Right lung (tissue), 5 donors: ENCODE results near the gene NBAS. TPM values are rescaled to one million over a fixed set of nuclear protein-coding genes. Genes with fewer than 3 reads are reported as not detected.
"Not testable (repeated sequence)": the region's sequence is repeated elsewhere in the genome, so short reads cannot be mapped to it uniquely, and the experiment has no call there.

ENCODE experiments used
- DNase-seq, 2 donors: peaks; one replicate each; pipeline ENCODE4 v3.0.0-alpha.2; 2013
- polyA plus RNA-seq, 5 donors: library from polyadenylated mRNA; unstranded; fragments of 120-200 nt; gene quantifications; one replicate each; pipeline versions ENCODE4 v1.2.1 to v1.2.3, GENCODE V29; 2013; ENCODE audit warnings: inconsistent platforms in 1 of 5, low replicate concordance in 1 of 5; ENCODE audit not compliant: insufficient read length in 5 of 5, insufficient read depth in 1 of 5

Gene NBAS
- polyA plus RNA-seq, 5 donors: 42.6 to 50.2 (median 45.6) TPM

DNA sequence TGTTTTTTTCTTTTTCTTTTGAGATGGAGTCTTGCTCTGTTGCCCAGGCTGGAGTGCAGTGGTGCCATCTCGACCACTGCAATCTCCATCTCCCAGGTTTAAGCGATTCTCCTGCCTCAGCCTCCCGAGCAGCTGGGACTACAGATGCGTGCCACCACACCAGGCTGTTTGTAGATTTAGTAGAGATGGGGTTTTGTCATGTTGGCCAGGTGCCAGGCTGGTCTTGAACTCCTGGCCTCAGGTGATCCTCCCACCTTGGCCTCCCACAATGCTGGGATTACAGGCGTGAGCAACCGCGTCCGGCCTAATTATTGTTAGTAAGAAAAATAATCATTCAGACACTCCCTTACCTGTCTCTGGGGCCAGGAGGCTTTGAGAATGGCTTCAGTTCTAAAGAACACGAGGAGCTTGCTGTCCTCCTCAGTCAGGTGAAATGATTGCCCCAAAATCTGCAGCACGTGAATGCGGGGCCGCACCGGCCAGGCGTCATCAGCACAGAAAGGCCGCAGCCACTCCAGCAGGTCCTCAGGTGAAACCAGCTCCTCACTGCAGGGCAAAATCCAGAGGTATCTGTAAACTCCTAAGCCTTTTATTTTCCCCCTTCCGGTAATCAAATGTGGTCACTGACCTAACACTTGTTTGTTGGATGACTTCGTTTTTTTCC, 342.6 kb downstream of the NBAS start:
- no peak for DNase-seq

DNA sequence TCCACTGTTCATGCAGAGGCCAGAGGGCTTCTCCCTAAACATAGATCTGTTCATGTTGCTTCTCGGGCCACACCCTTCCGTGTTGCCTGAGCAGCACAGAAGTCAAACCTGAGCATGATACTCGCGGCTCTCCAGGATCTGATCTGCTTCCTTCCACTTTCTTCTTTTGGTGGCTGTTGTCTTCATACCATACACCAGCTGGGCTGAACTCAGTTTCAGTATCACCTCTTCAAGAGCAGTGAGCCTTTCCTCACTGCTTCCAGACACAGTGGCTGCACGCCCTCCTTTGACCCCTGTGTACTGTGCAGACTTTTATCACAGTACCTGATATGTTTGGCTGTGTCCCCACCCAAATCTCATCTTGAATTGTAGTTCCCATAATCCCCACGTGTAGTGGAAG, 348.9 kb downstream of the NBAS start:
- DNase-seq: no peak

DNA sequence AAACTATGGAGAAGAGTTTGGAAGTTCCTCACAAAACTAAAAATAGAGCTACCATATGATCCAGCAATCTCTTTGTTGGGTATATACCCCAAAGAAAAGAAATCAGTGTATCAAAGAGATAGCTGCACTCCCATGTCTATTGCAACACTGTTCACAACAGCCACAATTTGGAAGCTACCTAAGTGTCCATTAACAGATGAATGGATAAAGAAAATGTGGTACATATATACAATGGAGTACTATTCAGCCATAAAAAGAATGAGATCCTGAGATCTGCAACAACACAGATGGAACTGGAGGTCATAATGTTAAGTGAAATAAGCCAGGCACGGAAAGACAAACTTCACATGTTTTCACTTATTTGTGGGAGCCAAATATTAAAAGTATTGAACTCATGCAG, 350.6 kb downstream of the NBAS start:
- DNase-seq: not testable (repeated sequence)

DNA sequence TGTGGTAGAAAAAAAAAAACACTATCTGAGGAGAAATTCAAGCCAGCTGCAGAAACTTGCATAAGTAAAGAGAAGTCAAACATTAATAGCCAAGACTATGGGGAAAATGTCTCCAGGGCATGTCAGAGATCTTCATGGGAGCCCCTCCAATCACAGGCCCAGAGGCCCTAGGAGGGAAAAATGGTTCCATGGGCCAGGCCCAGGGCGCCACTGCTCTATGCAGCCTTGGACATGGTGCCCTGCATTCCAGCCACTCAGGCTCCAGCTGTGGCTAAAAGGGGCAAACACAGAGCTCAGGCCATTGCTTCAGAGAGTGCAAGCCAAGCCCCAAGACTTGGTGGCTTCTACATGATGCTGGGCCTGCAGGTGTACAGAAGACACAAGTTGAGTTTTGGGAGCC, 354.7 kb downstream of the NBAS start:
- DNase-seq: no peak

DNA sequence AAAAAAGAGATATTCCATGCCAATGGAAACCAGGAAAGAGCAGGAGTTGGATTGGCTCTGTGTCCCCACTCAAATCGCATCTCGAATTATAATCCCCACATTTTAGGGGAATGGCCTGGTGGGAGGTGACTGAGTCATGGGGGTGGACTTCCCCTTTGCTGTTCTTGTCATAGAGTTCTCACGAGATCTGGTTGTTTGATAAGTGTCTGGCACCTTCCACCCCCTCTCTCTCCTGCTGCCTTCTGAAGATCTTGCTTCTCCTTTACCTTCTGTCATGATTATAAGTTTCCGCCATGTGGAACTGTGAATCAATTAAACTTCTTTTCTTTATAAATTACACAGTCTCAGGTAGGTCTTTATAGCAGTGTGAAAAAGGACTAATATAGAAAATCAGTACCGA, 355.6 kb downstream of the NBAS start:
- DNase-seq: no peak

DNA sequence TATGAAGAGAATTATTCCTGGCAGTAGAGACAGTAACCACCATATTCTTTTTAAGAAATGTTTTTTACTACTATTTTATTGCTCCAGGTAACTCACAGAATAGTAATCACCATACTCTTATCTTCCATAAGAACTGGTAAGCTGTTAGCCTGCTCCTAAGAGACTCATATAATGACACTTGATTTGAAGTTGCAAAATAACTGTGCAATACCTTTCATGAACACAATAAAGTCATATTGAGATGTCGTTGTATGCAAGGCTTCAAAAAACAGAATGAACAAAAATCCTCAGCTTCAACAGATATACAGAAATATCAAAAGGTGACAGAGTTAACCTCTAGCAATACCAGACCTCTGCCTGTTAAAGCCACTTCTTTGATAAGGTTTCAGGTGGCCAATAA, 360.1 kb downstream of the NBAS start:
- DNase-seq: no peak

DNA sequence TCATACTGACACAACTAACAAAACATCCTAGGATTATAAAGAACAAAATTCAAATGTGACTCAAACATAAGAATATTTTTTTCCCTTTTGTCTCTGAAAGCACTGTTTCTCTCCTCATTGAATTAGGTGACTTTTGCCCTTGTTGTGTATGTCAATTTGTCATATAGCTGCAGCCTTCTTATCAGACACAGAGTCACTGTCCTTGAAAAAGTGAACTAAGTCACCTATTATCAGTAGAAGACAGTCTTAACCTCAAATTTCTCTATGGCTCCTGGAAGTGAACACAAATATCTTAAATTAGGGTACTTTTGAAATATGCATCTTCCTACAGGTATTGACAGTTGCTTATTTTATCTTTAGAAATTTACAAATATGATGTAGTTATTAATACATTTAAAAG, 360.6 kb downstream of the NBAS start:
- no peak for DNase-seq

DNA sequence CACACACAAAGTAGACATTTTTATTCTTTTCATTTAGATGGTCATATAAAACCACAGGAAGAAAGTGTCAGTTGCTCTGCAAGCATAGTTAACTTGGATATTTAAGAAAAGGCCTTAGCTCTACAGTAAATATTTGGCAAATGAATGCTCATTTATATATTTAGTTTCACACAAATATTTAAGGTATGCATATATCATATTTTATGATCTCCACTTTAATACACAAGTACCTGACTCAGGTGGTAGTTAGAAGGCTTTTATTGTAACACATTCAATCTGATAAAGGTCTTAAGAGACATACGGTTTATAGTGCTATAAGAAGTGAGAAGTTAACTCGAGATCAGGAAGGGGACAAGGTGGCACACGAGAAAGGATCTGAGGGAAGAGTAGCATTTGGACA, 363.1 kb downstream of the NBAS start:
- DNase-seq: no peak

DNA sequence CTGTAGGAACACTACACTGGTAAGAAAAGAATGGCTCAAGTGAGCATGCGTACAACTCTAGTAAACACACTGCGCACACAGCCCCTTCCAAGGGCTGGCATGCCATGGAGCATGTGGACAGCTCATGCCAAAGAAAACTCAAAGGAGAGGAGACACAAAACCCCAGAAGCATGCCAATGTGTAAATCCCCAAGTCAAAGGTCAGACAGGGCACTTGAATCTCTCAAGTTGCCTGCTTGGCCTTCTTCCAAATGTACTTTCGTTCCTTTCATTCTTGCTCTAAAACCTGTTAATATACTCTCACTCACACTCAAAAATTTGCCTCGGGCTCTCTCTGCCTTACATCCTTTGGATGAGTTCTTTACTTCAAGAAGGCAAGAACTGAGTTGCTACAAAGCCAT, 365.3 kb downstream of the NBAS start:
- peak in 1 of 2 donors; percentile 2 for DNase-seq

DNA sequence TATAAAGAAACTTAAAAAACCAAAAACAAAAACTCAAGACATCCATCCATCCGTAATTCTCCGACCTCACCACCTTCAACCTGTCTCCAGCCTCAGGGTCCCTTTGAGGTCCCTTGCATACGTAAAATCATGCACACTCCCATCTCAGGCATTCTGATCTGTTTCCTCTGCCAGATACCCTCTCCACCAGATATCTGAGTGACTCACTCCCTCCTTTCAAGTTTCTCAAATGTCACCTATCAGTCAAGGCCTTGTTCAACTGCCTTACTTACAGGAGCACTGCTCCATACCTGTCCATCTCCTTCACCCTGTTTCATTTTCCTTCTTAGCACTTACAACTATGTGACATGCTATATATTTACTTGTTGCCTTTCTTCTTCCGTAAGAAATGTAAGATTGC, 369.3 kb downstream of the NBAS start:
- DNase-seq: no peak

DNA sequence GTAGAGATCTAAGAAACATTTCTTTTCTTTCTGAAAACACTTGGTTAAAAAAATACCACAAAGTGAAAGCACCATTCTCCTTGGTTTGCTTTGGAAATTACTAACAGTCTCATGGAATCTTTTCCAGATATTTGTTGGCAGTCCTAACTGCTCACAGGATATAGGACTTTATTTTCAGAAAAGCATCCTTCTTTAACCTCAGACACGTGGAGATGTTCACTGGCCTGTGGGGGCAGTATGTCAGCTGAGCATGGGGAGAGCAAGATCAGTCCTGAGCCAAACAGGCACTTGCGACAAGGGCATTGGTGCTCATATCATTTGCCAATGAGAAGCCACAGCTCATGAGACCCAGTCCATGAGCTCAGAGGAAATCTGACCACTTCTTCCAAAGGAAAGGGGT, 371.9 kb downstream of the NBAS start:
- DNase-seq: no peak

DNA sequence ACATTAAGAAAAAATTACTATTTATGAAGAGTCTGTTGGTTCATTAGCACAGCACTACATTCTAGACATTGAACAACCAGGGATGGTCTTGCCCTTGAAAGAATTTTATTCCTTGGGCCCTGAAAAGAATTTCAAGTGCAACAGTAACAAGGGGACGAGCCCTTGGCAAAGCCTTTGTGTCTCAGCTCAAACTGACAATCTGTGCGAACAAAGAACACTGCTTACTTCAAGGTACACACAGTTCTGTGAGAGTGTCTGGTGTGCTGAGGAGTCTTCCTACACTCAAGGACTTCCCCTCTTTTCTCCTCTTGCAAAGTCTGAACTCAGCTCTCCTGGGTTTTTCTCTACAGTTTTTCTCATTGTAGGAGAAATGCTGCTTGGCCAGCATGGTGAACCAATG, 373.4 kb downstream of the NBAS start:
- no peak for DNase-seq

DNA sequence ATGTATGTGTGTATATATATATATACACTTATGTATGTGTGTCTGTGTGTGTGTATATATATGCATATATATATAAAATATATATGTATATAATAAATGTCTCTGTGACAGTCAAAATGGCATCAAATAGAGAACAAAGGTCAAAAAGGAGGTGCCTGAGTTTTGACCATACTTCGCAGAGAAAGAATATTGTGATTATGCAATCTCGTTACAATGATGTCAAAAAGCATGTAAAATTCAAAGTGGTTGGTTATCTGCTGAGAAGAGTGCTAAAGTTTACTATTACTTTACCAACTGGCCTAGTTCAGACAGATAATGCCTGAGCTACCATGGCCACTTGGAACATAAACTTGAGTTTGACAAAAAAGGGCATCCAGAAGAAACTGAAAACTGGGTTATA, 375.0 kb downstream of the NBAS start:
- no peak for DNase-seq

DNA sequence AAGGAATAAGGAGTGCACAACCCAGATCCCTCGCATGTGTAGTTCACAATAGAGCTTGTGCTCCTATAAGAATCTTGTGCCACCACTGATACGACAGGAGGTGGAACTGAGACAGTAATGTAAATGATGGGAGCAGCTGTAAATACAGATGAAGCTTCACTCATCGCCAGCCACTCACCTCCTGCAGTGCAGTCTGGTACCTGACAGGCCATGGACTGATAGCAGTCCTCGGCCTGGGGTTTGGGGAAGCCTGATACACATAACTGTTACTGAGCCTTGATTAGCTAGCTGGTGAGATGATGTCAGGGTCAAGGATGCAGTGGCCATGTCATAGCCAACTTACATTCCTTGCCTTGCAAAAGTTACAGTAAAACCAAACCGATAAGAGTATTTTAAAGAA, 376.6 kb downstream of the NBAS start:
- no peak for DNase-seq

DNA sequence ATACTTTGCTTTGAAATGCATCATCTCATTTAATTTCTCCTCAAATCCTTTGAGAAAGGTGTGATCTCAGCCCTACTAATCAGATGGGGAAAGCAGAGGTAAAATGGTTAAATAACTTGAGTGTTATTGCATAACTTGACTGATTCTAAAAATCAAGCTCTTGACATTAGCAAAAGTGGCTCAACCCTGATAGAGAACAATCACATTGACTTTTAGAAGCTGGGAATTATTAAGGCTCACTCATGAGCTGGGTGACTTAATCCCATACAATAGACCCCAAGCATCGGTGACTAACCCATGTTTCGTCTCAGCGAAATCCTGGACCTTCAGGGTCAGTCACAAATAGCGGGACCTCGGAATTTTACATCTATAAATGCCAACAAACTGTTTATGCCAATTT, 378.9 kb downstream of the NBAS start:
- no peak for DNase-seq

DNA sequence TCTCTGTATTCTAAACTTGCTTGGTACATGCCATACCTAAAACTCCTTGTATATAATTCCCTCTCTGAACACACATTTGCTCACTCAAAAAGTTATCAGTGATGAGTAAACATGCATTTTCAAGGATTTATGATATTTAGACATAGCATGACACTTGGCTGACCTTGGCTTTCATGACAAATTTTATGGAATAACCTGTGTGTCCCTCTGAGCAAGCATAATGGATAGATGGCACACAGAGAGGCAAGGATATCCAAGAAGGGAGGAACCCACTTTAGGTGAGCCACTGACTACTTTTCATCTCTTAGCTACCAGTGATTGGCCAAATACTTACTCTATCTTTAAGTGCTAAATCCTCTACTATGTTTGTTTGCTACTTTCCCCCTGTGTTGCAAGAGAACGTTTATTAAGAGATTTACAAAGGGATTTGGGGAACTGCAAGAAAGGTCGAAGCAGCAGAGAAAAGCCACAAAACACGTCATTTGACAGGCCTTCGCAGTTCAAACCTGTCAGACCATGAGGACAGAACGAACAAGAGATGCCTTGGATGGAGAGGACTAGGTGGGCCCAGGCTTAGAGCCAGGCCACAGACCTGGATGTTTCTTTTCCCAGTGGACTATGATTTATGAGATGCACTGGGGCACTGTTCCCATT, 379.9 kb downstream of the NBAS start:
- no peak for DNase-seq

DNA sequence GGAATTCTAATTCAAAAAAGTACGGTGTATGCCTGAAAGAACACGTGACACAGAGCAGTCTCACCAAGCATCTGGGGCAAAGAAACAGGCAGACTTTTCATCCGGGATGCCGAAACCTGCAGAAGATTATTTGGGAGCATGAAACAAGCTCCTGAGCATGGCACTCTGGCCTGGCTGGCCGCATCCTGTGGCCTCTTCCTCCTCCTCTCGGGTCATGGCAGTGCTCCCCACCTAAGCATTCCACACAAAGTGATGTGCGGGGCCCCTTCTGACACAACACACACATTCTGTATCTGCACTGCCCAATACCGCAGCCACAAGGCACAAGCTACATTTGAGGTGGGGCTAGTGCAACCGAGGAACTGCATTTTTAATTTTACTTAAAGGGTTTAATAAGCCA, 380.8 kb downstream of the NBAS start:
- no peak for DNase-seq

DNA sequence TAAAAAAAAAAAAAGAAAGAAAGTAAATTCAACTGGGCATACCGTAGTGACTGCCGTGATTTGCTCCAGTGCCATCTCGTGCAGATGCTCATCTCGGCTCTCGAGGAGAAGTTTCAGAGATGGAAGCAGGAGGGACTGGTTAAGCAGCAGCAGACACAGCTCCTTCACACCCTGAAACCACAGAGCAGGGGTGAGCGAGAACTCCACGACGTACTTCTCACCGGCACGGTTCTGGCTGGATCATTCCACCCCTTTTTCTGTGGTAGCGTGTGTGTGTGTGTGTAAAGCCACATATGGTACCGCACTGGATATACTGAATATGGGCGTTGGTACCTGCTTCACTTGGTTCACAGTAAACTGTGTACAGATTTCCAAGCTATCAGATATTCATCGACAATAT, 382.2 kb downstream of the NBAS start:
- no peak for DNase-seq

DNA sequence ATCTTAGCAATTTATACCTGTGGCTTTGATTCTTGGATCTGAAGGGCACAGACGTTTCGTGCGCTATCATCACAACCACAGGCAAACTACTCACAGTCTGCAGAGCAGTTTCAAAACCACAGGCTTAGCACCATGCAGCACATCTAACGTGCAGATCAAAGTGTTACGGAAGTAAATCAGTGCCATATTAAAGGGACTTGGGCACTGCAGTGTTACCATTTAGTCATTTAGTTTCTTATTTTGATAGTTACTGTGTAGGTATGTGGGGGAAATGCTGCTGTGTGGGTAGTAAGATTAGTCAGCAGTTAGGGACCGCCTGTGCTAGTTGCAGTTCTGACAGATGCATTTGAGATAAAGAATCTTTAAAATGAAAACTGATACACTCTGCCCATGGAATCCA, 384.0 kb downstream of the NBAS start:
- DNase-seq: no peak

DNA sequence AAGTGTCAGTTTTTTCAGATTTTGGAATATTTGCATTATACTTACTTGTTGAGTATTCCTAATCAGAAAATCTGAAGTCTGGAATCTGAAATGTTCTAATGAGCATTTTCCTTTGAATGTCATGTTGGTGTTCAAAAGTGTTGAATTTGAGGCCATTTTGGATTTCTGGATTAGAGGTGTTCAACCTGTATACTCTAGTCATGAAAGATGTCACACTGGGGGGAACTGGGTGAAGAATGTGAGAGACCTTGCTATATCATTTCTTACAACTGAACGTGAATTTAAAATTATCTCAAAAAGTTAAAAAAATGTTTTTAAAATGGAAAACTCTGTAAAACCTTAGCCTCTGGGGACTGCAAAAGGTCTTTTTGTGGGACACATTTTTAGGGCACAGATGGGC, 384.5 kb downstream of the NBAS start:
- DNase-seq: no peak

DNA sequence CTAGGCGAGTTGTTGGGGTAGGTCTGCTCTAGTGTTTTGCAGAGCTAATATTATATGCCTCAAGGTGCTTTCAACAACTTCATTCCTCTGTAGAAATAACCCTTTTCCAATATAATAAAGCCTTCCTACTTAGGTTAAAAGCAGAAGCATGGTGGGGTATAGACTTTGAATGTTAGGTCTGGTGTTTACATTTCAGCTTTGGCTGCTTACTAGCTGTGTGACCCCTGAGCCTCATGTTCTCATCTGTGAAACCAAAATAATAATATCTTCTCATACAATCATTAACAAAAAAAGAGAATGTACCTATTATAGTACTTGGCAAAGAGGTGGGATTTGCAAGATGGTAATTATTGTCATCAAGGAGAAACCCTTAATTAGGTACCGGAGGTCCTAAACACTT, 386.6 kb downstream of the NBAS start:
- DNase-seq: no peak

DNA sequence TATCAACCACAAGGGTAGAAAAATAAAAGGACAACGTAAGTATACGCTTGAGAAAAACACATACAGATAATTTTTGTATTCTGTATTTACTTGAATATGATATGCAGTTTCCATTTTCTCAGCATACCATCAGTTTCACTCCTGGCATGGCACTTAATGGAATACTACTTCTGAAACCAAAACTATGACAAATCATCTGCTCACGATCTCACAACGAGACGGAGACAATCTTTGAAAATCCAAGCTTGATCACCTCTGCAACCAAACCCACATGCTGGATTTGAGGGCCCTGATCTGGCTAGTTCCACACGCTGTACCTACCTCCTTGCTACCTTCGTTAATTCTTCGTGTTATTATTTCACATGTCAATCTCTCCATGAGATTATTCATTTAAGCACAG, 387.6 kb downstream of the NBAS start:
- DNase-seq: no peak

DNA sequence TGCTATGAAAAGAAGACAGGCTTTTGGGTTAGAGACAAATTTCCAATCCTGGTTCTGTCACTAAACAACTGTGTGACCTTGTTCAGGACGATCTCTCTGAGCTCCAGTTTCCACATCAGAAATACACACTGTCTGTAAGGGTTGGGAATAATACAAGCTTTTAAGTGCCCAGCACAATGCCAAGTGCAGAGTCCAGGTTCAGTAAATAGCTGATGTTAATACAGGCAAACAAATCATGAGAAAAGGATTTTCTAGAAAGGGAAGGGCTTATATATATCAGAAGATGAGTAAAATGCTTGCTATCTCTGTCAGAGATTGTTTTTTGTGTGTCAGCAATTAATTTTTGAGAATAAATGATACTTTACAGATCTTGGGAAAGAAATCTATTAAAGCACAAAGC, 388.3 kb downstream of the NBAS start:
- no peak for DNase-seq
